BE2C (cell line): ENCODE results near the gene OR2J1.

Source experiments
- DNase-seq: peaks from one replicate; pipeline ENCODE4 v3.0.0-alpha.2; 2020
- H3K27me3 ChIP-seq: fragments of 250-450 bp; sonication (Bioruptor Pico); 2 replicates; pipeline ENCODE4 v1.5.1; 2020; ENCODE audit warnings: mild to moderate bottlenecking
- H3K36me3 ChIP-seq: fragments of 250-450 bp; sonication (Bioruptor Pico); 2 replicates; pipeline ENCODE4 v1.5.1; 2020; ENCODE audit warnings: mild to moderate bottlenecking
- H3K4me1 ChIP-seq: fragments of 250-450 bp; sonication (Bioruptor Pico); 2 replicates; pipeline ENCODE4 v1.5.1; 2020
- H3K4me3 ChIP-seq: 2 replicates; pipeline ENCODE4 v1.5.1; 2011; ENCODE audit warnings: low read depth, low read length
- H3K9me3 ChIP-seq: fragments of 250-450 bp; sonication (Bioruptor Pico); 2 replicates; pipeline ENCODE4 v1.5.1; 2020
- TF ChIP-seq, protein P1 (sequence below): IDR thresholded peaks from 2 replicates; pipeline ENCODE4 v1.5.1; 2012; ENCODE audit warnings: mild to moderate bottlenecking, low read depth, low read length

Gene OR2J1

GRCh38 chr6:29129326-29130012 lies 30.2 kb downstream of the OR2J1 start:
- H3K9me3 ChIP-seq: no peaks in the 10 kb centered on the region
- H3K4me1 ChIP-seq: no peaks in the 10 kb centered on the region
- DNase-seq: no peak
- H3K36me3 ChIP-seq: no peaks in the 10 kb centered on the region
- H3K27me3 ChIP-seq: peaks cover 10% of the 10 kb centered on the region; the same call in 1 of the 2 replicates
- TF ChIP-seq, protein P1, sequence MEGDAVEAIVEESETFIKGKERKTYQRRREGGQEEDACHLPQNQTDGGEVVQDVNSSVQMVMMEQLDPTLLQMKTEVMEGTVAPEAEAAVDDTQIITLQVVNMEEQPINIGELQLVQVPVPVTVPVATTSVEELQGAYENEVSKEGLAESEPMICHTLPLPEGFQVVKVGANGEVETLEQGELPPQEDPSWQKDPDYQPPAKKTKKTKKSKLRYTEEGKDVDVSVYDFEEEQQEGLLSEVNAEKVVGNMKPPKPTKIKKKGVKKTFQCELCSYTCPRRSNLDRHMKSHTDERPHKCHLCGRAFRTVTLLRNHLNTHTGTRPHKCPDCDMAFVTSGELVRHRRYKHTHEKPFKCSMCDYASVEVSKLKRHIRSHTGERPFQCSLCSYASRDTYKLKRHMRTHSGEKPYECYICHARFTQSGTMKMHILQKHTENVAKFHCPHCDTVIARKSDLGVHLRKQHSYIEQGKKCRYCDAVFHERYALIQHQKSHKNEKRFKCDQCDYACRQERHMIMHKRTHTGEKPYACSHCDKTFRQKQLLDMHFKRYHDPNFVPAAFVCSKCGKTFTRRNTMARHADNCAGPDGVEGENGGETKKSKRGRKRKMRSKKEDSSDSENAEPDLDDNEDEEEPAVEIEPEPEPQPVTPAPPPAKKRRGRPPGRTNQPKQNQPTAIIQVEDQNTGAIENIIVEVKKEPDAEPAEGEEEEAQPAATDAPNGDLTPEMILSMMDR: no peak
- H3K4me3 ChIP-seq: no peak overlapping the region

DNA sequence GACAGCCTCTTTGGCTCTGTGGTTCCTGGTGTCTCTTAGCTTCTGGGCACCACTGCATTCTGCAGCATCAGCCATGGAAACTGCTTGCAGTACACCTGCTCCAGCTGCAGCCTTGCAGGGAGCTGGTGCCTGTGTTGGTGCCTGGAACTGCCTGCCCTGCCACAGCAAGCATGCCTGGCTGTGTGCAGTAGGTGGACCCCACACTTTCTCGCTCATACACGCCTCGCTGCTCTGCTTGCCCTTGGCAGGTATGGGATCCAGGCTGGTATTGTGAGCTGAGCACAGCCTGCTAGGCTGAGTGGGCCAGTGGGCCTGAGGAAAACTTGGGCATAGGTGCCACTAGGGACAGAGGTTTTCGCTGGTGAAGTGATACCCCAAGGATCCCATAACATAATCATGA lies 31.4 kb downstream of the OR2J1 start:
- no peak for DNase-seq
- Histone ChIP-seq H3K4me1 (no peaks in the 10 kb centered on the region), H3K27me3 (peaks cover 10% of the 10 kb centered on the region; the same call in 1 of the 2 replicates), H3K4me3 (no peak overlapping the region), H3K36me3 (no peaks in the 10 kb centered on the region), H3K9me3 (no peaks in the 10 kb centered on the region)
- TF ChIP-seq, protein P1: no peak

- H3K36me3 ChIP-seq: no peaks in the 10 kb centered on the region
- DNase-seq: no peak
- no peak overlapping the region for H3K4me3 ChIP-seq
- peaks cover 10% of the 10 kb centered on the region; the same call in 1 of the 2 replicates for H3K27me3 ChIP-seq
- TF ChIP-seq, protein P1: no peak
- no peaks in the 10 kb centered on the region for H3K4me1 ChIP-seq
- H3K9me3 ChIP-seq: no peaks in the 10 kb centered on the region
These were observed 32.4 kb downstream of the OR2J1 start for GRCh38 chr6:29131691-29132090.

DNA sequence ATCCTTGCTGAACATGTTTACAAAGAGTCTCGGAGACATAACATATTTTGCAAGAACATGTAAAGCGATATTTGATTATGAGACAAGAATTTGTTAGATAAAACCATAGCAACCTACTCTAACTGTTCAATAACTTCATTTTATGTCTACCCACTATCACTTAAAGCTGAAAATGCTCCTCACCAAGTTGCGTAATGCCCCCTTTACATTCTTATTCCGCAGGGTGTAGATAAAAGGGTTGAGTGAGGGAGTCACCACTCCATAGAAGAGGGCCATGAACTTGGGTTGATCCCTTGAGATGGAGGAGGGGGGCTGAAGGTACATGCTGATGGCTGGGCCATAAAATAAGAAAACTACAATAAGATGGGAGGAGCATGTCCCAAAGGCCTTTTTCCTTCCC lies 38.4 kb downstream of the OR2J1 start:
- Histone ChIP-seq H3K9me3 (no peaks in the 10 kb centered on the region), H3K27me3 (no peaks in the 10 kb centered on the region), H3K4me3 (no peak overlapping the region), H3K4me1 (no peaks in the 10 kb centered on the region), H3K36me3 (no peaks in the 10 kb centered on the region)
- TF ChIP-seq, protein P1: no peak
- no peak for DNase-seq

DNA sequence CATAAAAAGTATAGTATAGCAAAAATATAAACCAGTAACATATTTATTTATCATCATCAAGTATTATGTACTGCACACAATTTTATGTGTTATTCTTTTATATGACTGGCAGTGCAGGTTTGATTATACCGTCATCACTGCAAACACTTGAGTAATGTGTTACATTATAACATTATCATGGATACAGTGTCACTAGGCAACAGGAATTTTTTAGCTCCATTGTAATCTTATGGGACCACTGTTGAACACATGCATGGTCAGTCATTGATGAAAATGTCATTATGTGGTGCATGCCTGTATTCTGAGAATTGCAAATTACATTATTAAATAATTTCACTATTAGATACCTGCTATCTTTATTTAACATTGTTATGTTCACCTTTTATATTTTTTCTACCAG lies 42.3 kb downstream of the OR2J1 start:
- no peaks in the 10 kb centered on the region for H3K4me1 ChIP-seq
- TF ChIP-seq, protein P1: no peak
- no peaks in the 10 kb centered on the region for H3K27me3 ChIP-seq
- no peak overlapping the region for H3K4me3 ChIP-seq
- DNase-seq: no peak
- H3K36me3 ChIP-seq: no peaks in the 10 kb centered on the region
- no peaks in the 10 kb centered on the region for H3K9me3 ChIP-seq

DNA sequence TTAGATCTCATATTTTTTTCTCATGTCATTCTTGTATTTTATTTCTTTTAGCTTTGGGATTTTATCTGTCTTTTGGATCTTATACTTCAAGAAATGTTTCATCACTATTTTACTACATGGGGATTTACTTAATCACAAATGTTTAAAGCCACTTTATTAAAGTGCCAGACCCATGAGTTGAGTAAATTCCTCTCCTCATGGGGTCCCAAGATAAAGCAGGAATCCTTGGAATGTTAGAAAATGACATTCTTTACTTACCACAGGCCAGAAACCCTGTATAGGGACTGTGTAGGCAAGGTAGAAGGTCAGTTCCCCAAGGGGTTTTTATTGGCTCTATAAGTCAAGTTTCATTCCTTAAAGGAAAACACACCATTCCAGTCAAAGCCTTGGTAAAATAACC lies 43.0 kb downstream of the OR2J1 start:
- Histone ChIP-seq H3K36me3 (no peaks in the 10 kb centered on the region), H3K4me3 (no peak overlapping the region), H3K9me3 (no peaks in the 10 kb centered on the region), H3K4me1 (no peaks in the 10 kb centered on the region), H3K27me3 (no peaks in the 10 kb centered on the region)
- TF ChIP-seq, protein P1: no peak
- DNase-seq: no peak
